Measurements from ENCODE around the gene LRRTM1.

Gene LRRTM1

GRCh38 chr2:80288576-80288975, 16.0 kb downstream of the LRRTM1 start:
- H3K36me3 ChIP-seq (ENCODE audit: control insufficient read depth, insufficient read depth, low read length): no peaks in the 10 kb centered on the region
- H3K27me3 ChIP-seq (replicated peaks; ENCODE audit: control insufficient read depth, insufficient read depth, low read length, poor library complexity, severe bottlenecking): no peaks in the 10 kb centered on the region
- no peak for DNase-seq
- no peaks in the 10 kb centered on the region for H3K9me3 ChIP-seq (ENCODE audit: control insufficient read depth, low read length)
- H3K27ac ChIP-seq (ENCODE audit: insufficient read depth, low read length, poor library complexity, severe bottlenecking): no peak overlapping the region
- no peaks in the 10 kb centered on the region for H3K4me1 ChIP-seq (ENCODE audit: control insufficient read depth, insufficient read depth, low read length, poor library complexity, severe bottlenecking)
- no peak overlapping the region for H3K4me3 ChIP-seq (ENCODE audit: insufficient read depth, low read depth, low read length, poor library complexity, severe bottlenecking)

- H3K27ac ChIP-seq (ENCODE audit: insufficient read depth, low read length, poor library complexity, severe bottlenecking): no peak overlapping the region
- no peak for DNase-seq
- H3K36me3 ChIP-seq (ENCODE audit: control insufficient read depth, insufficient read depth, low read length): no peaks in the 10 kb centered on the region
- H3K4me3 ChIP-seq (ENCODE audit: insufficient read depth, low read depth, low read length, poor library complexity, severe bottlenecking): no peak overlapping the region
- H3K9me3 ChIP-seq (ENCODE audit: control insufficient read depth, low read length): no peaks in the 10 kb centered on the region
- H3K4me1 ChIP-seq (ENCODE audit: control insufficient read depth, insufficient read depth, low read length, poor library complexity, severe bottlenecking): no peaks in the 10 kb centered on the region
- no peaks in the 10 kb centered on the region for H3K27me3 ChIP-seq (replicated peaks; ENCODE audit: control insufficient read depth, insufficient read depth, low read length, poor library complexity, severe bottlenecking)
Observed at GRCh38 chr2:80281049-80281448, 23.5 kb downstream of the LRRTM1 start.

GRCh38 chr2:80280598-80280997, 24.0 kb downstream of the LRRTM1 start:
- H3K4me1 ChIP-seq (ENCODE audit: control insufficient read depth, insufficient read depth, low read length, poor library complexity, severe bottlenecking): no peaks in the 10 kb centered on the region
- no peaks in the 10 kb centered on the region for H3K36me3 ChIP-seq (ENCODE audit: control insufficient read depth, insufficient read depth, low read length)
- no peak for DNase-seq
- H3K9me3 ChIP-seq (ENCODE audit: control insufficient read depth, low read length): no peaks in the 10 kb centered on the region
- no peak overlapping the region for H3K4me3 ChIP-seq (ENCODE audit: insufficient read depth, low read depth, low read length, poor library complexity, severe bottlenecking)
- H3K27ac ChIP-seq (ENCODE audit: insufficient read depth, low read length, poor library complexity, severe bottlenecking): no peak overlapping the region
- no peaks in the 10 kb centered on the region for H3K27me3 ChIP-seq (replicated peaks; ENCODE audit: control insufficient read depth, insufficient read depth, low read length, poor library complexity, severe bottlenecking)

- H3K27ac ChIP-seq (ENCODE audit: insufficient read depth, low read length, poor library complexity, severe bottlenecking): no peak overlapping the region
- DNase-seq: no peak
Observed at GRCh38 chr2:80269806-80270205, 34.7 kb downstream of the LRRTM1 start.

GRCh38 chr2:80266231-80266630, 38.3 kb downstream of the LRRTM1 start:
- H3K27me3 ChIP-seq (replicated peaks; ENCODE audit: control insufficient read depth, insufficient read depth, low read length, poor library complexity, severe bottlenecking): no peaks in the 10 kb centered on the region
- no peak for DNase-seq
- H3K36me3 ChIP-seq (ENCODE audit: control insufficient read depth, insufficient read depth, low read length): no peaks in the 10 kb centered on the region
- H3K4me3 ChIP-seq (ENCODE audit: insufficient read depth, low read depth, low read length, poor library complexity, severe bottlenecking): no peak overlapping the region
- H3K27ac ChIP-seq (ENCODE audit: insufficient read depth, low read length, poor library complexity, severe bottlenecking): no peak overlapping the region
- no peaks in the 10 kb centered on the region for H3K9me3 ChIP-seq (ENCODE audit: control insufficient read depth, low read length)
- no peaks in the 10 kb centered on the region for H3K4me1 ChIP-seq (ENCODE audit: control insufficient read depth, insufficient read depth, low read length, poor library complexity, severe bottlenecking)

More at GRCh38 chr2:80269806-80270205, 34.7 kb downstream of the LRRTM1 start:
- H3K27me3 ChIP-seq (replicated peaks; ENCODE audit: control insufficient read depth, insufficient read depth, low read length, poor library complexity, severe bottlenecking): no peaks in the 10 kb centered on the region
- no peaks in the 10 kb centered on the region for H3K9me3 ChIP-seq (ENCODE audit: control insufficient read depth, low read length)
- H3K4me3 ChIP-seq (ENCODE audit: insufficient read depth, low read depth, low read length, poor library complexity, severe bottlenecking): no peak overlapping the region
- H3K4me1 ChIP-seq (ENCODE audit: control insufficient read depth, insufficient read depth, low read length, poor library complexity, severe bottlenecking): no peaks in the 10 kb centered on the region
- H3K36me3 ChIP-seq (ENCODE audit: control insufficient read depth, insufficient read depth, low read length): no peaks in the 10 kb centered on the region

GRCh38 chr2:80259292-80259691, 45.3 kb downstream of the LRRTM1 start:
- Histone ChIP-seq H3K27me3 (replicated peaks; ENCODE audit: control insufficient read depth, insufficient read depth, low read length, poor library complexity, severe bottlenecking) (no peaks in the 10 kb centered on the region), H3K36me3 (ENCODE audit: control insufficient read depth, insufficient read depth, low read length) (no peaks in the 10 kb centered on the region), H3K4me3 (ENCODE audit: insufficient read depth, low read depth, low read length, poor library complexity, severe bottlenecking) (no peak overlapping the region), H3K9me3 (ENCODE audit: control insufficient read depth, low read length) (no peaks in the 10 kb centered on the region), H3K27ac (ENCODE audit: insufficient read depth, low read length, poor library complexity, severe bottlenecking) (no peak overlapping the region), H3K4me1 (ENCODE audit: control insufficient read depth, insufficient read depth, low read length, poor library complexity, severe bottlenecking) (no peaks in the 10 kb centered on the region)
- no peak for DNase-seq

- no peak overlapping the region for H3K27ac ChIP-seq (ENCODE audit: insufficient read depth, low read length, poor library complexity, severe bottlenecking)
- H3K36me3 ChIP-seq (ENCODE audit: control insufficient read depth, insufficient read depth, low read length): no peaks in the 10 kb centered on the region
- H3K9me3 ChIP-seq (ENCODE audit: control insufficient read depth, low read length): no peaks in the 10 kb centered on the region
- H3K27me3 ChIP-seq (replicated peaks; ENCODE audit: control insufficient read depth, insufficient read depth, low read length, poor library complexity, severe bottlenecking): no peaks in the 10 kb centered on the region
- DNase-seq: no peak
- no peak overlapping the region for H3K4me3 ChIP-seq (ENCODE audit: insufficient read depth, low read depth, low read length, poor library complexity, severe bottlenecking)
- no peaks in the 10 kb centered on the region for H3K4me1 ChIP-seq (ENCODE audit: control insufficient read depth, insufficient read depth, low read length, poor library complexity, severe bottlenecking)
Observed at GRCh38 chr2:80258793-80259192, 45.8 kb downstream of the LRRTM1 start.

- Histone ChIP-seq H3K36me3 (ENCODE audit: control insufficient read depth, insufficient read depth, low read length) (no peaks in the 10 kb centered on the region), H3K27me3 (replicated peaks; ENCODE audit: control insufficient read depth, insufficient read depth, low read length, poor library complexity, severe bottlenecking) (no peaks in the 10 kb centered on the region), H3K4me3 (ENCODE audit: insufficient read depth, low read depth, low read length, poor library complexity, severe bottlenecking) (no peak overlapping the region), H3K27ac (ENCODE audit: insufficient read depth, low read length, poor library complexity, severe bottlenecking) (no peak overlapping the region), H3K9me3 (ENCODE audit: control insufficient read depth, low read length) (no peaks in the 10 kb centered on the region), H3K4me1 (ENCODE audit: control insufficient read depth, insufficient read depth, low read length, poor library complexity, severe bottlenecking) (no peaks in the 10 kb centered on the region)
- no peak for DNase-seq
Observed at GRCh38 chr2:80258341-80258740, 46.2 kb downstream of the LRRTM1 start.

GRCh38 chr2:80257450-80257849, 47.1 kb downstream of the LRRTM1 start:
- Histone ChIP-seq H3K4me1 (ENCODE audit: control insufficient read depth, insufficient read depth, low read length, poor library complexity, severe bottlenecking) (no peaks in the 10 kb centered on the region), H3K4me3 (ENCODE audit: insufficient read depth, low read depth, low read length, poor library complexity, severe bottlenecking) (no peak overlapping the region), H3K36me3 (ENCODE audit: control insufficient read depth, insufficient read depth, low read length) (no peaks in the 10 kb centered on the region), H3K27me3 (replicated peaks; ENCODE audit: control insufficient read depth, insufficient read depth, low read length, poor library complexity, severe bottlenecking) (no peaks in the 10 kb centered on the region), H3K9me3 (ENCODE audit: control insufficient read depth, low read length) (no peaks in the 10 kb centered on the region), H3K27ac (ENCODE audit: insufficient read depth, low read length, poor library complexity, severe bottlenecking) (no peak overlapping the region)
- DNase-seq: no peak

- no peaks in the 10 kb centered on the region for H3K9me3 ChIP-seq (ENCODE audit: control insufficient read depth, low read length)
- no peak overlapping the region for H3K27ac ChIP-seq (ENCODE audit: insufficient read depth, low read length, poor library complexity, severe bottlenecking)
- H3K36me3 ChIP-seq (ENCODE audit: control insufficient read depth, insufficient read depth, low read length): no peaks in the 10 kb centered on the region
- no peaks in the 10 kb centered on the region for H3K27me3 ChIP-seq (replicated peaks; ENCODE audit: control insufficient read depth, insufficient read depth, low read length, poor library complexity, severe bottlenecking)
- no peak for DNase-seq
- no peaks in the 10 kb centered on the region for H3K4me1 ChIP-seq (ENCODE audit: control insufficient read depth, insufficient read depth, low read length, poor library complexity, severe bottlenecking)
- H3K4me3 ChIP-seq (ENCODE audit: insufficient read depth, low read depth, low read length, poor library complexity, severe bottlenecking): no peak overlapping the region
Observed at GRCh38 chr2:80256782-80257167, 47.8 kb downstream of the LRRTM1 start.
